Activated B cell treated with CpG ODN at 0.5 μM for 24 hours (primary cell): Measurements from ENCODE around the gene TSR1. TPM values are rescaled to one million over a fixed set of nuclear protein-coding genes. Genes with fewer than 3 reads are reported as not detected.

Source experiments
- ATAC-seq: fragments of 200-7000 bp; cut with Tn5 transposase; one replicate; pipeline ENCODE4 v1.10.0; 2021; ENCODE audit warnings: low read depth, mild to moderate bottlenecking, moderate library complexity
- CTCF ChIA-PET: fragments of 350-600 bp; sonication (Branson Sonifier 250); formaldehyde crosslinking; loops from one replicate; lab custom pipeline; 2021; ENCODE audit warnings: antibody characterized with exemption; lab: Charles Lee
- POLR2A ChIA-PET: fragments of 350-600 bp; sonication (Branson Sonifier 250); formaldehyde crosslinking; loops from one replicate; lab custom pipeline; 2021; ENCODE audit warnings: antibody characterized with exemption; lab: Charles Lee
- DNase-seq: peaks from one replicate; pipeline ENCODE4 v3.0.0; 2022
- H3K27ac Mint-ChIP-seq: one replicate; pipeline ENCODE4 v1.8.0; 2020; ENCODE audit warnings: mixed read lengths
- H3K27me3 Mint-ChIP-seq: one replicate; pipeline ENCODE4 v1.8.0; 2021; ENCODE audit warnings: mixed read lengths
- H3K36me3 Mint-ChIP-seq: one replicate; pipeline ENCODE4 v1.8.0; 2021; ENCODE audit warnings: low read depth, mixed read lengths
- H3K4me1 Mint-ChIP-seq: one replicate; pipeline ENCODE4 v1.8.0; 2021; ENCODE audit warnings: mixed read lengths
- H3K4me3 Mint-ChIP-seq: one replicate; pipeline ENCODE4 v1.8.0; 2020; ENCODE audit warnings: mild to moderate bottlenecking, mixed read lengths
- H3K9me3 Mint-ChIP-seq: one replicate; pipeline ENCODE4 v1.8.0; 2020; ENCODE audit warnings: mixed read lengths
- intact Hi-C: fragments of 100-400 bp; cut with micrococcal nuclease; formaldehyde crosslinking; loops from one replicate; pipeline ENCODE4 v1.15.1; 2024
- total RNA-seq: library from RNA; stranded (reverse); gene quantifications from 2 replicates; pipeline ENCODE4 v1.2.3, GENCODE V29; 2022
- TF ChIP-seq, protein P1 (sequence below): fragments of 200-600 bp; IDR thresholded peaks from one replicate; pipeline ENCODE4 v1.8.0; 2022; ENCODE audit warnings: antibody characterized with exemption, mild to moderate bottlenecking

The TSR1 gene
- total RNA-seq, 1 donor from 2014 or later: 48.5 TPM

DNA sequence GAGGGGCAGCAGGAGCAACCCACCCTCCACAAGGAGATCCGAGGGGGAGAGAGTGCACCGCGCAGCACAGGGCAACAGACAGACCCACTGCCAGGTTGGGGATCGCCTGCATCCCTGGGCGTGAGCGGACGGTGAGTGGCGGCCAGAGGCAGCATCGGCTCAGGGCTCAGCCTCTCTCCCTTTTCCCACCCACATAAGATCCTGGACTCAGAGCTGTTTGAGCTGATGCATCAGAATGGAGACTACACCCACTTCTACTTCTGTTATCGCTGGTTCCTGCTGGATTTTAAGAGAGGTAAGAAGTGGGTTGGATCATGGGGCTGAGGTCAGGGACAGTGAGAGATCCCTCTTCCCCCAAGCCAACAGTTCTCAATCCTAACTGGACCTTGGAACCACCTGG lies 41.4 kb upstream of the TSR1 start:
- ATAC-seq: no peak
- Mint-ChIP-seq H3K4me1 (no peaks in the 10 kb centered on the region), H3K27me3 (no peaks in the 10 kb centered on the region), H3K36me3 (peaks cover 51% of the 10 kb centered on the region), H3K4me3 (no peak overlapping the region), H3K9me3 (no peaks in the 10 kb centered on the region), H3K27ac (no peak overlapping the region)
- CTCF ChIA-PET: interaction anchor here (9.3 kb wide), 1 partner anchor 37 kb away, joined by 520 read pairs; no protein-coding TSS in a partner anchor
- DNase-seq: no peak
- POLR2A ChIA-PET: no interaction called here
- intact Hi-C loops: no loop called here
- TF ChIP-seq, protein P1, sequence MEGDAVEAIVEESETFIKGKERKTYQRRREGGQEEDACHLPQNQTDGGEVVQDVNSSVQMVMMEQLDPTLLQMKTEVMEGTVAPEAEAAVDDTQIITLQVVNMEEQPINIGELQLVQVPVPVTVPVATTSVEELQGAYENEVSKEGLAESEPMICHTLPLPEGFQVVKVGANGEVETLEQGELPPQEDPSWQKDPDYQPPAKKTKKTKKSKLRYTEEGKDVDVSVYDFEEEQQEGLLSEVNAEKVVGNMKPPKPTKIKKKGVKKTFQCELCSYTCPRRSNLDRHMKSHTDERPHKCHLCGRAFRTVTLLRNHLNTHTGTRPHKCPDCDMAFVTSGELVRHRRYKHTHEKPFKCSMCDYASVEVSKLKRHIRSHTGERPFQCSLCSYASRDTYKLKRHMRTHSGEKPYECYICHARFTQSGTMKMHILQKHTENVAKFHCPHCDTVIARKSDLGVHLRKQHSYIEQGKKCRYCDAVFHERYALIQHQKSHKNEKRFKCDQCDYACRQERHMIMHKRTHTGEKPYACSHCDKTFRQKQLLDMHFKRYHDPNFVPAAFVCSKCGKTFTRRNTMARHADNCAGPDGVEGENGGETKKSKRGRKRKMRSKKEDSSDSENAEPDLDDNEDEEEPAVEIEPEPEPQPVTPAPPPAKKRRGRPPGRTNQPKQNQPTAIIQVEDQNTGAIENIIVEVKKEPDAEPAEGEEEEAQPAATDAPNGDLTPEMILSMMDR: no peak

DNA sequence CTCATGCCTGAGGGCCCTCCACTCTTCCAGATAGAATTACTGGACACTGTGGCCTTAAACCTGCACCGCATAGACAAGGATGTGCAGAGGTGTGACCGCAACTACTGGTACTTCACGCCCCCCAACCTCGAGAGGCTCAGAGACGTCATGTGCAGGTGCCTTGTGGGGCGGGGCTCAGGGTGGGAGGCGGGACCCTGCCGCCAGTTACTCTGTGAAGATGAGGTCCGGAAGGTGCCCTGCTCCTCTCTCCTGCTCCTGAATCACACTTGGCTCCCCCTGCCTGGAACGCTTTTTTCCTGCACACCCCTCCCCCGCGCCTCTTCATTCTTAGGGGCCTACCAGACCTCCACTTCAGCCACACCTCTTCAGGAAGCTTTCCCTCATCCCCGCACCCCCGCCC lies 39.9 kb upstream of the TSR1 start:
- no peak overlapping the region for H3K4me3 Mint-ChIP-seq
- intact Hi-C loops: no loop called here
- no peaks in the 10 kb centered on the region for H3K9me3 Mint-ChIP-seq
- DNase-seq: no peak
- no peaks in the 10 kb centered on the region for H3K27me3 Mint-ChIP-seq
- POLR2A ChIA-PET: no interaction called here
- H3K4me1 Mint-ChIP-seq: no peaks in the 10 kb centered on the region
- H3K36me3 Mint-ChIP-seq: peaks cover 52% of the 10 kb centered on the region
- no peak for ATAC-seq
- no peak overlapping the region for H3K27ac Mint-ChIP-seq
- CTCF ChIA-PET: no interaction called here
- TF ChIP-seq, protein P1: no peak

DNA sequence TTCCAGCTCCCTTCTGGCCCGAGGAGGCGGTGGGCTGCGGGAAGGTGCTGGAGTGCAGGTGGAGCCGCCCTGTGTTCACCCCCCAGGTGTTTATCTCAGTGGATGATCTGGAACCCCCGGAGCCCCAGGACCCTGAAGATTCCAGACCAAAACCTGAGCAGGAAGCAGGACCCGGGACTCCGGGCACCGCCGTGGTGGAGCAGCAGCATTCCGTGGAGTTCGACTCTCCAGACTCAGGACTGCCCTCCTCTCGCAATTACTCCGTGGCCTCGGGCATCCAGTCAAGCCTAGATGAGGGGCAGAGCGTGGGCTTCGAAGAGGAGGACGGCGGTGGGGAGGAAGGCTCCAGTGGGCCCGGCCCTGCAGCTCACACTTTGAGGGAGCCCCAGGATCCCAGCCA lies 39.1 kb upstream of the TSR1 start:
- H3K9me3 Mint-ChIP-seq: no peaks in the 10 kb centered on the region
- no peaks in the 10 kb centered on the region for H3K27me3 Mint-ChIP-seq
- TF ChIP-seq, protein P1: no peak
- intact Hi-C loops: no loop called here
- H3K4me3 Mint-ChIP-seq: no peak overlapping the region
- ATAC-seq (no peak), DNase-seq (no peak)
- no peaks in the 10 kb centered on the region for H3K4me1 Mint-ChIP-seq
- peaks cover 49% of the 10 kb centered on the region for H3K36me3 Mint-ChIP-seq
- ChIA-PET POLR2A (no interaction called here), CTCF (no interaction called here)
- no peak overlapping the region for H3K27ac Mint-ChIP-seq

DNA sequence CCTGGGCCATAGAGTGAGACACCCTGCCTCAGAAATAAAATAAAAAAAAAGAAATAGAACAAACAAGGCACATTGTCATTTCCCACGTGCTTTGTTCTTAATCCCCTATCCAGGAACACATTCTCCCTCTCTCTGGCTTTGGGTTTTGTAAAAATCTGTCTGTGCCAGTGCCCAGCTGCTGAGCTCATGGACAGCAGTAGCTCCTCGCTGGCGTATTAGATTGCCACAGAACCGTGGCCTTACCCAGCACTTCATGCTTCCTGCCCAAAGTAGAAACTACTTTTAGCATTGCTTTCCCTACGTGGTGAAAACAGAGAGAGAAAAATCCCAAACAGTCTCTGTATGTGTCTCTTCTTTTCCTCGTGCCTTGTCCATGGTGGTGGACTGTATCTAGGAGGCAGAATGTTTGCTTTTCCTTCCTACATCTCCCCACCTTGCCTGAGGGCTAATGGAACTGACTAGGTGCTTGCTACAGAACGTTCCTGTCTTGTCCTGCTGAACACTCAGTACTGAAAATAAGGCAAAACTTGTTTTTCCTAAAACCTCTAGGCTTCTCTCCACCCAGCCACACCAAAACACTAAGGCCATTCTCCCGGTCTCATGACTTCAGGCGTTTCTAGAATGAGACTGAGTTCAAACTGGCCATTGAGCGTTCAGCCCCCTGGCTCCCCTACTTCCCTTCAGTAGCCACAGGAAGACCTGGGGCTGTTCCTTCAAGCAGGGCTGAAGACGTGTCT lies 38.5 kb upstream of the TSR1 start:
- TF ChIP-seq, protein P1: no peak
- Mint-ChIP-seq H3K36me3 (peaks cover 46% of the 10 kb centered on the region), H3K27me3 (no peaks in the 10 kb centered on the region), H3K4me1 (no peaks in the 10 kb centered on the region), H3K9me3 (no peaks in the 10 kb centered on the region), H3K4me3 (no peak overlapping the region), H3K27ac (no peak overlapping the region)
- ChIA-PET CTCF (interaction anchor here (1.3 to 1.4 kb wide), 2 partner anchors 8 to 41 kb away, joined by 4 read pairs; no protein-coding TSS in a partner anchor), POLR2A (no interaction called here)
- intact Hi-C loops: no loop called here
- ATAC-seq: no peak
- no peak for DNase-seq

DNA sequence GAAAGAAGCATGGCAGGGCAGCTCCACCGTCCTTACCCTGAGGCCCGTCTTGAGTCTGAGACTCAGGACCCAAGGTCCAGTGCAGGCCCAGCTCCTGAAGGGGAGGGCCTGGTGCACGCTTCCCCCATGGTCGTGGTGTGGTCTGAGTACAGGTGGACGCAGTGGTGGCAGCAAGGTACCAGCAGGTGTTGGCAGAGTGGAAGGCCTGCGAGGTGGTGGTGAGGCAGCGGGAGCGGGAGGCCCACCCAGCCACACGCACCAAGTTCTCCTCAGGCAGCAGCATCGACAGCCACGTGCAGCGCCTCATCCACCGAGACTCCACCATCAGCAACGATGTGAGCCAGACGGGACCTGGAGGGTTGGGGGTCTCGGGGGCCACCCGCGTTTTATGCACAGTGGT lies 36.9 kb upstream of the TSR1 start:
- no peaks in the 10 kb centered on the region for H3K9me3 Mint-ChIP-seq
- DNase-seq (no peak), ATAC-seq (no peak)
- CTCF ChIA-PET: interaction anchor here (1.4 kb wide), 1 partner anchor 9 kb away, joined by 4 read pairs; no protein-coding TSS in a partner anchor
- TF ChIP-seq, protein P1: no peak
- H3K4me3 Mint-ChIP-seq: no peak overlapping the region
- no peaks in the 10 kb centered on the region for H3K27me3 Mint-ChIP-seq
- H3K36me3 Mint-ChIP-seq: peaks cover 41% of the 10 kb centered on the region
- no peak overlapping the region for H3K27ac Mint-ChIP-seq
- no peaks in the 10 kb centered on the region for H3K4me1 Mint-ChIP-seq
- POLR2A ChIA-PET: no interaction called here
- intact Hi-C loops: no loop called here
